H9 (cell line): Measurements from ENCODE around the gene MEGF10. TPM values are rescaled to one million over a fixed set of nuclear protein-coding genes. Genes with fewer than 3 reads are reported as not detected.

Source experiments
- DNase-seq: peaks from one replicate; pipeline ENCODE4 v3.0.0-alpha.2; 2017
- H2AFZ ChIP-seq: one replicate; pipeline ENCODE4 v1.6.1; 2013; ENCODE audit warnings: mild to moderate bottlenecking, low read length, control low read depth, moderate library complexity
- H2AK5ac ChIP-seq: 2 replicates; pipeline ENCODE4 v1.6.1; 2013; ENCODE audit warnings: low read length, control low read depth, mixed read lengths; ENCODE audit not compliant: insufficient read length
- H2BK120ac ChIP-seq: one replicate; pipeline ENCODE4 v1.6.1; 2013; ENCODE audit warnings: low read depth, mild to moderate bottlenecking, low read length, control low read depth, inconsistent platforms; ENCODE audit not compliant: poor library complexity, severe bottlenecking
- H2BK12ac ChIP-seq: 2 replicates; pipeline ENCODE4 v1.6.1; 2013; ENCODE audit warnings: low read length, control low read depth, mixed read lengths, low read depth; ENCODE audit not compliant: insufficient read length
- H2BK15ac ChIP-seq: 2 replicates; pipeline ENCODE4 v1.6.1; 2013; ENCODE audit warnings: low read depth, low read length, control low read depth
- H2BK20ac ChIP-seq: one replicate; pipeline ENCODE4 v1.6.1; 2013; ENCODE audit warnings: low read depth, mild to moderate bottlenecking, low read length, control low read depth, inconsistent platforms; ENCODE audit not compliant: poor library complexity, severe bottlenecking
- H2BK5ac ChIP-seq: 2 replicates; pipeline ENCODE4 v1.6.1; 2013; ENCODE audit warnings: low read length, control low read depth, mixed read lengths; ENCODE audit not compliant: insufficient read length
- H3K14ac ChIP-seq: 2 replicates; pipeline ENCODE4 v1.6.1; 2013; ENCODE audit warnings: low read length, control low read depth; ENCODE audit not compliant: insufficient read depth
- H3K18ac ChIP-seq: 2 replicates; pipeline ENCODE4 v1.6.1; 2013; ENCODE audit warnings: low read depth, mild to moderate bottlenecking, mixed read lengths, low read length, control low read depth; ENCODE audit not compliant: insufficient read length
- H3K23ac ChIP-seq: 2 replicates; pipeline ENCODE4 v1.6.1; 2013; ENCODE audit warnings: low read length, control low read depth, mixed read lengths, low read depth; ENCODE audit not compliant: insufficient read length
- H3K23me2 ChIP-seq: 2 replicates; pipeline ENCODE4 v1.6.1; 2013; ENCODE audit warnings: low read depth, mild to moderate bottlenecking, mixed read lengths, low read length, control low read depth; ENCODE audit not compliant: insufficient read length, poor library complexity, severe bottlenecking
- H3K27ac ChIP-seq: 2 replicates; pipeline ENCODE4 v1.5.1; 2013; ENCODE audit warnings: low read length, control low read depth, mixed read lengths, low read depth; ENCODE audit not compliant: insufficient read length
- H3K27me3 ChIP-seq: 2 replicates; pipeline ENCODE4 v1.6.1; 2013; ENCODE audit warnings: low read length, control low read depth, inconsistent platforms; ENCODE audit not compliant: insufficient read depth
- H3K4ac ChIP-seq: 2 replicates; pipeline ENCODE4 v1.6.1; 2013; ENCODE audit warnings: low read depth, mild to moderate bottlenecking, control low read depth, inconsistent platforms, low read length, moderate library complexity
- H3K4me1 ChIP-seq: 2 replicates; pipeline ENCODE4 v1.6.1; 2013; ENCODE audit warnings: low read length, control low read depth, inconsistent platforms; ENCODE audit not compliant: insufficient read depth
- H3K4me2 ChIP-seq: 2 replicates; pipeline ENCODE4 v1.6.1; 2013; ENCODE audit warnings: low read length, control low read depth, mixed read lengths; ENCODE audit not compliant: insufficient read length, insufficient read depth
- H3K56ac ChIP-seq: 2 replicates; pipeline ENCODE4 v1.6.1; 2013; ENCODE audit warnings: low read depth, mild to moderate bottlenecking, mixed read lengths, low read length, control low read depth; ENCODE audit not compliant: insufficient read length
- H3K79me1 ChIP-seq: 2 replicates; pipeline ENCODE4 v1.6.1; 2013; ENCODE audit warnings: low read depth, mild to moderate bottlenecking, moderate library complexity, low read length, control low read depth, inconsistent platforms; ENCODE audit not compliant: insufficient read depth, poor library complexity, severe bottlenecking
- H3K79me2 ChIP-seq: 2 replicates; pipeline ENCODE4 v1.6.1; 2013; ENCODE audit warnings: low read length, control low read depth, inconsistent platforms; ENCODE audit not compliant: insufficient read depth
- H3K9ac ChIP-seq: 2 replicates; pipeline ENCODE4 v1.6.1; 2013; ENCODE audit warnings: low read length, control low read depth, mixed read lengths; ENCODE audit not compliant: insufficient read length; ENCODE audit errors: extremely low read depth
- H3K9me3 ChIP-seq: one replicate; pipeline ENCODE4 v1.6.1; 2013; ENCODE audit warnings: low read depth, low read length, inconsistent platforms; ENCODE audit not compliant: control insufficient read depth
- H3T11ph ChIP-seq: one replicate; pipeline ENCODE4 v1.6.1; 2013; ENCODE audit warnings: mild to moderate bottlenecking, low read length, control low read depth, inconsistent platforms
- H4K20me1 ChIP-seq: one replicate; pipeline ENCODE4 v1.6.1; 2013; ENCODE audit not compliant: control insufficient read depth, insufficient read length, insufficient read depth
- H4K5ac ChIP-seq: 2 replicates; pipeline ENCODE4 v1.6.1; 2013; ENCODE audit warnings: low read depth, mild to moderate bottlenecking, mixed read lengths, low read length, control low read depth; ENCODE audit not compliant: insufficient read length
- H4K8ac ChIP-seq: replicated peaks from 2 replicates; pipeline ENCODE4 v1.6.1; 2013; ENCODE audit warnings: low read length, control low read depth, mixed read lengths, low read depth; ENCODE audit not compliant: insufficient read length
- H4K91ac ChIP-seq: 2 replicates; pipeline ENCODE4 v1.6.1; 2013; ENCODE audit warnings: low read depth, mild to moderate bottlenecking, moderate library complexity, mixed read lengths, low read length, control low read depth; ENCODE audit not compliant: insufficient read length
- H3K27ac Mint-ChIP-seq, 3 experiments: 2 replicates in 2 of 3; 3 replicates in 1 of 3; pipeline ENCODE4 v1.8.0; 2020 to 2021; ENCODE audit warnings: mixed read lengths in 3 of 3, mild to moderate bottlenecking in 1 of 3, moderate library complexity in 1 of 3
- H3K27me3 Mint-ChIP-seq: 2 replicates; pipeline ENCODE4 v1.8.0; 2021; ENCODE audit warnings: low read depth, mild to moderate bottlenecking, moderate library complexity, mixed read lengths
- H3K36me3 Mint-ChIP-seq, 3 experiments: 2 replicates in 2 of 3; 3 replicates in 1 of 3; pipeline ENCODE4 v1.8.0; 2020 to 2021; ENCODE audit warnings: low read depth in 3 of 3, mixed read lengths in 3 of 3; ENCODE audit not compliant: insufficient read depth in 1 of 3
- H3K4me1 Mint-ChIP-seq, 2 experiments: 2 replicates each; pipeline ENCODE4 v1.8.0; 2020; ENCODE audit warnings: mixed read lengths in 2 of 2
- H3K4me3 Mint-ChIP-seq, 2 experiments: 2 replicates in 1 of 2; 3 replicates in 1 of 2; pipeline ENCODE4 v1.8.0; 2020 to 2021; ENCODE audit warnings: mild to moderate bottlenecking in 2 of 2, mixed read lengths in 2 of 2, moderate library complexity in 1 of 2
- H3K9me3 Mint-ChIP-seq, 2 experiments: 2 replicates in 1 of 2; 3 replicates in 1 of 2; pipeline ENCODE4 v1.8.0; 2020; ENCODE audit warnings: mild to moderate bottlenecking in 2 of 2, mixed read lengths in 2 of 2, moderate library complexity in 1 of 2
- WGBS: extraction: QIAGEN DNeasy Blood & Tissue Kit; methylation state at CpG from one replicate; pipeline ENCODE4 v1.1.7; 2013; ENCODE audit warnings: missing lambda C conversion rate, low lambda C conversion rate, mixed read lengths; ENCODE audit not compliant: insufficient read length; ENCODE audit errors: extremely low coverage; 5-methylcytosine and 5-hydroxymethylcytosine counted together
- total RNA-seq: library from RNA; stranded (reverse); gene quantifications from 2 replicates; pipeline ENCODE4 v1.2.1, GENCODE V29; 2021
- TF ChIP-seq, protein P1 (sequence below): fragments of 200-600 bp; sonication (generic); conservative IDR thresholded peaks from 3 replicates; pipeline ENCODE4 v1.8.0; 2021; ENCODE audit warnings: antibody characterized with exemption, mild to moderate bottlenecking

Gene MEGF10
- total RNA-seq, 1 experiment from 2014 or later = 36.5 TPM

DNA sequence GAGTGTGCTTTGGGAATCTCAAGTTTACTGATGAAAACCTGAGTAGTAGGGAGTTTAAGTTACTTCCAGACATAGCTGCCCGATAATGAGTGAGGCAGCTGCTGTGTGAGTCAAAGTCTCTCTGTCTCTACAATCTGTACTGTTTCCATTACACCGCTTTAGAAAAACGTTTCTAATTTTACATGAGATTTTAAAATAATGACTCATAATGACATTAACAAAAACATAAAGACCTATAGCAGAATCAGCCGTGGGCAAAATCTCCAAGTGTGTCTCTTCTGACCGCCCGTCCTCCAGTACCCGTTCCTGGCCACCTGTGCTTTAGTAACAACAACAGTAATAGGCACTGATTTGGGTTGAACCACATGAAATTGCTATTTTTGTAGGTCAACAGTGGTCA is 157.2 kb downstream of the MEGF10 start:
- H3K9me3 Mint-ChIP-seq = no peaks in the 10 kb centered on the region
- Histone ChIP-seq H4K91ac (no peak overlapping the region), H4K20me1 (no peaks in the 10 kb centered on the region), H3K23ac (no peak overlapping the region), H2BK20ac (no peak overlapping the region), H2BK5ac (no peak overlapping the region), H3K79me1 (no peaks in the 10 kb centered on the region), H2AFZ (no peak overlapping the region), H3K18ac (no peak overlapping the region), H3K4me2 (no peak overlapping the region), H3K9me3 (no peaks in the 10 kb centered on the region), H4K8ac (peak overlapping the region; percentile 88), H2BK12ac (no peak overlapping the region), H2BK120ac (no peak overlapping the region), H3K9ac (no peak overlapping the region), H3T11ph (no peak overlapping the region), H3K23me2 (no peaks in the 10 kb centered on the region), H3K27me3 (no peaks in the 10 kb centered on the region), H3K79me2 (no peaks in the 10 kb centered on the region), H3K14ac (no peak overlapping the region), H3K27ac (no peak overlapping the region), H4K5ac (no peak overlapping the region), H3K56ac (no peak overlapping the region), H2BK15ac (no peak overlapping the region), H3K4me1 (no peaks in the 10 kb centered on the region), H2AK5ac (no peak overlapping the region), H3K4ac (no peak overlapping the region)
- no peak for DNase-seq
- TF ChIP-seq, protein P1, sequence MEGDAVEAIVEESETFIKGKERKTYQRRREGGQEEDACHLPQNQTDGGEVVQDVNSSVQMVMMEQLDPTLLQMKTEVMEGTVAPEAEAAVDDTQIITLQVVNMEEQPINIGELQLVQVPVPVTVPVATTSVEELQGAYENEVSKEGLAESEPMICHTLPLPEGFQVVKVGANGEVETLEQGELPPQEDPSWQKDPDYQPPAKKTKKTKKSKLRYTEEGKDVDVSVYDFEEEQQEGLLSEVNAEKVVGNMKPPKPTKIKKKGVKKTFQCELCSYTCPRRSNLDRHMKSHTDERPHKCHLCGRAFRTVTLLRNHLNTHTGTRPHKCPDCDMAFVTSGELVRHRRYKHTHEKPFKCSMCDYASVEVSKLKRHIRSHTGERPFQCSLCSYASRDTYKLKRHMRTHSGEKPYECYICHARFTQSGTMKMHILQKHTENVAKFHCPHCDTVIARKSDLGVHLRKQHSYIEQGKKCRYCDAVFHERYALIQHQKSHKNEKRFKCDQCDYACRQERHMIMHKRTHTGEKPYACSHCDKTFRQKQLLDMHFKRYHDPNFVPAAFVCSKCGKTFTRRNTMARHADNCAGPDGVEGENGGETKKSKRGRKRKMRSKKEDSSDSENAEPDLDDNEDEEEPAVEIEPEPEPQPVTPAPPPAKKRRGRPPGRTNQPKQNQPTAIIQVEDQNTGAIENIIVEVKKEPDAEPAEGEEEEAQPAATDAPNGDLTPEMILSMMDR = no peak
- no peak overlapping the region for H3K27ac Mint-ChIP-seq
- H3K4me1 Mint-ChIP-seq = peaks cover 7 to 12% of the 10 kb centered on the region in 2 experiments
- WGBS = no CpG with 5 or more reads among the region's 7 CpGs
- peaks cover 17 to 54% (median 53%) of the 10 kb centered on the region in 3 experiments for H3K36me3 Mint-ChIP-seq
- H3K4me3 Mint-ChIP-seq = no peak overlapping the region; a peak in 1 of 5 replicates
- H3K27me3 Mint-ChIP-seq = no peaks in the 10 kb centered on the region
